Esophagus muscularis mucosa (tissue), 4 donors: Measurements from ENCODE around the gene PTPN14.

Source experiments
- CTCF ChIP-seq, 3 experiments: fragments of 200-600 bp in 2 of 3; fragments of 450-650 bp in 1 of 3; sonication (generic) in 2 of 3; IDR thresholded peaks; one replicate each; pipeline ENCODE4 v1.5.1; 2017 to 2019; ENCODE audit warnings: antibody characterized with exemption in 3 of 3, mild to moderate bottlenecking in 2 of 3, moderate library complexity in 1 of 3
- EP300 ChIP-seq: sonication (generic); formaldehyde crosslinking; IDR thresholded peaks from one replicate; pipeline ENCODE4 v1.6.1; 2017; ENCODE audit warnings: antibody characterized with exemption
- POLR2A ChIP-seq: fragments of 450-650 bp; IDR thresholded peaks from one replicate; pipeline ENCODE4 v1.6.1; 2017; ENCODE audit warnings: antibody characterized with exemption, moderate library complexity, mild to moderate bottlenecking, low read depth
- POLR2AphosphoS5 ChIP-seq, 2 donors: sonication (generic); formaldehyde crosslinking; IDR thresholded peaks; one replicate each; pipeline ENCODE4 v1.6.1; 2017; ENCODE audit warnings: antibody characterized with exemption in 2 of 2

- TF ChIP-seq POLR2AphosphoS5 (IDR thresholded peaks at IDR 0.05) (no peak), CTCF (IDR thresholded peaks at IDR 0.05) (no peak), POLR2A (no peak), EP300 (no peak)
Observed at GRCh38 chr1:214500340-214501055, 50.9 kb downstream of the PTPN14 start.
